Measurements from ENCODE around the gene UGT1A10.
"Not testable (repeated sequence)": the region's sequence is repeated elsewhere in the genome, so short reads cannot be mapped to it uniquely, and the experiment has no call there.

Gene UGT1A10

GRCh38 chr2:233605680-233606079 lies 30.6 kb upstream of the UGT1A10 start:
- H3K27ac ChIP-seq, result no peak overlapping the region
- H3K4me3 ChIP-seq (ENCODE audit: low read depth, low read length), result no peak overlapping the region
- H3K9me3 ChIP-seq (ENCODE audit: control insufficient read depth, low read length), result no peaks in the 10 kb centered on the region
- no peaks in the 10 kb centered on the region for H3K4me1 ChIP-seq
- no peaks in the 10 kb centered on the region for H3K27me3 ChIP-seq (ENCODE audit: control insufficient read depth, insufficient read depth, low read length)
- no peak overlapping the region for H3K9ac ChIP-seq
- H3K4me2 ChIP-seq (ENCODE audit: low read length), result no peak overlapping the region
- H3K36me3 ChIP-seq (ENCODE audit: control insufficient read depth, insufficient read depth, low read length), result no peaks in the 10 kb centered on the region
- TF ChIP-seq, protein P1, sequence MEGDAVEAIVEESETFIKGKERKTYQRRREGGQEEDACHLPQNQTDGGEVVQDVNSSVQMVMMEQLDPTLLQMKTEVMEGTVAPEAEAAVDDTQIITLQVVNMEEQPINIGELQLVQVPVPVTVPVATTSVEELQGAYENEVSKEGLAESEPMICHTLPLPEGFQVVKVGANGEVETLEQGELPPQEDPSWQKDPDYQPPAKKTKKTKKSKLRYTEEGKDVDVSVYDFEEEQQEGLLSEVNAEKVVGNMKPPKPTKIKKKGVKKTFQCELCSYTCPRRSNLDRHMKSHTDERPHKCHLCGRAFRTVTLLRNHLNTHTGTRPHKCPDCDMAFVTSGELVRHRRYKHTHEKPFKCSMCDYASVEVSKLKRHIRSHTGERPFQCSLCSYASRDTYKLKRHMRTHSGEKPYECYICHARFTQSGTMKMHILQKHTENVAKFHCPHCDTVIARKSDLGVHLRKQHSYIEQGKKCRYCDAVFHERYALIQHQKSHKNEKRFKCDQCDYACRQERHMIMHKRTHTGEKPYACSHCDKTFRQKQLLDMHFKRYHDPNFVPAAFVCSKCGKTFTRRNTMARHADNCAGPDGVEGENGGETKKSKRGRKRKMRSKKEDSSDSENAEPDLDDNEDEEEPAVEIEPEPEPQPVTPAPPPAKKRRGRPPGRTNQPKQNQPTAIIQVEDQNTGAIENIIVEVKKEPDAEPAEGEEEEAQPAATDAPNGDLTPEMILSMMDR (IDR thresholded peaks at IDR 0.05), result no peak
- H3K79me2 ChIP-seq, result no peaks in the 10 kb centered on the region
- H2AFZ ChIP-seq, result no peak overlapping the region

- TF ChIP-seq, protein P1 (IDR thresholded peaks at IDR 0.05), result no peak
- no peaks in the 10 kb centered on the region for H3K27me3 ChIP-seq (ENCODE audit: control insufficient read depth, insufficient read depth, low read length)
- H3K79me2 ChIP-seq, result no peaks in the 10 kb centered on the region
- H3K4me3 ChIP-seq (ENCODE audit: low read depth, low read length), result no peak overlapping the region
- H3K9ac ChIP-seq, result no peak overlapping the region
- H3K4me2 ChIP-seq (ENCODE audit: low read length), result no peak overlapping the region
- no peaks in the 10 kb centered on the region for H3K9me3 ChIP-seq (ENCODE audit: control insufficient read depth, low read length)
- H3K4me1 ChIP-seq, result no peaks in the 10 kb centered on the region
- no peak overlapping the region for H2AFZ ChIP-seq
- H3K27ac ChIP-seq, result no peak overlapping the region
- H3K36me3 ChIP-seq (ENCODE audit: control insufficient read depth, insufficient read depth, low read length), result no peaks in the 10 kb centered on the region
Observed at GRCh38 chr2:233611284-233611683, 25.0 kb upstream of the UGT1A10 start.

- not testable (repeated sequence) for H3K4me3 ChIP-seq (ENCODE audit: low read depth, low read length); H3K9ac ChIP-seq; H3K27ac ChIP-seq; H3K36me3 ChIP-seq (ENCODE audit: control insufficient read depth, insufficient read depth, low read length); H3K4me1 ChIP-seq; H3K9me3 ChIP-seq (ENCODE audit: control insufficient read depth, low read length); H3K27me3 ChIP-seq (ENCODE audit: control insufficient read depth, insufficient read depth, low read length); H3K4me2 ChIP-seq (ENCODE audit: low read length); H2AFZ ChIP-seq; H3K79me2 ChIP-seq
Observed at GRCh38 chr2:233617476-233617875, 18.8 kb upstream of the UGT1A10 start, which contains the start of gene UGT1A8. UGT1A8 (plus strand) TSS chr2:233617633; CDS start chr2:233617708, 75 bp downstream.

DNA sequence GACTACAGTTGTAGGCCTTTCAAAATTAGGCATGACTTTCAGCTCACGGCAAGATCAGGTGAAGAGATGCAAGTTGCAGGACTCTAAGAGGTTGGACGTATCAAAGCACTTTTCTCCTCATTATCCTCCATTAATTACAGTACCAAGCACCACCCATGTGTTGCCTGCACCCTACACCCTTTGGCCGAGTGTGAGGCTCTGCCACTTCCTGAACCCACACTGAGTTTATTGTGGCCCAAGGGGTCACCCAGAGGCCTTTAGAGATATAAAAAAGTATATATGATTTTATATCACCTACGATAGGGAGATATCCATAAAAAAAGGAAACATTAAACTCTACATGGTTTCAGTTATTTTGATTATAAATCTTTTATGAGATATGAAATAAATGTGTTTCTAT lies 16.0 kb upstream of the UGT1A10 start:
- Histone ChIP-seq H3K27ac (no peak overlapping the region), H3K4me2 (ENCODE audit: low read length) (no peak overlapping the region)

DNA sequence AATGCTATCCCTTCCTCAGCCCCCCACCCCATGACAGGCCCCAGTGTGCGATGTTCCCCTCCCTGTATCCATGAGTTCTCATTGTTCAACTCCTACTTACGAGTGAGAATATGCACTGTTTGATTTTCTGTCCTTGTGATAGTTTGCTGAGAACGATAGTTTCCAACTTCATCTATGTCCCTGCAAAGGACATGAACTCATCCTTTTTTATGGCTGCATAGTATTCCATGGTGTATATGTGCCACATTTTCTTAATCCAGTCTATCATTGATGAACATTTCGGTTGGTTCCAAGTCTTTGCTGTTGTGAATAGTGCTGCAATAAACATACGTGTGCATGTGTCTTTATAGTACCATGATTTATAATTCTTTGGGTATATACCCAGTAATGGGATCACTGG lies 14.4 kb upstream of the UGT1A10 start:
- H3K4me2 ChIP-seq (ENCODE audit: low read length); H3K27ac ChIP-seq; H3K4me3 ChIP-seq (ENCODE audit: low read depth, low read length); H3K79me2 ChIP-seq; H2AFZ ChIP-seq; H3K4me1 ChIP-seq; H3K9ac ChIP-seq; H3K27me3 ChIP-seq (ENCODE audit: control insufficient read depth, insufficient read depth, low read length); H3K9me3 ChIP-seq (ENCODE audit: control insufficient read depth, low read length); H3K36me3 ChIP-seq (ENCODE audit: control insufficient read depth, insufficient read depth, low read length): not testable (repeated sequence)

More for the DNA sequence above, 16.0 kb upstream of the UGT1A10 start:
- TF ChIP-seq, protein P1 (IDR thresholded peaks at IDR 0.05), result no peak
- no peak overlapping the region for H3K9ac ChIP-seq
- H3K27me3 ChIP-seq (ENCODE audit: control insufficient read depth, insufficient read depth, low read length), result no peaks in the 10 kb centered on the region
- no peaks in the 10 kb centered on the region for H3K36me3 ChIP-seq (ENCODE audit: control insufficient read depth, insufficient read depth, low read length)
- no peak overlapping the region for H2AFZ ChIP-seq
- no peaks in the 10 kb centered on the region for H3K9me3 ChIP-seq (ENCODE audit: control insufficient read depth, low read length)
- H3K4me1 ChIP-seq, result no peaks in the 10 kb centered on the region
- no peak overlapping the region for H3K4me3 ChIP-seq (ENCODE audit: low read depth, low read length)
- no peaks in the 10 kb centered on the region for H3K79me2 ChIP-seq

DNA sequence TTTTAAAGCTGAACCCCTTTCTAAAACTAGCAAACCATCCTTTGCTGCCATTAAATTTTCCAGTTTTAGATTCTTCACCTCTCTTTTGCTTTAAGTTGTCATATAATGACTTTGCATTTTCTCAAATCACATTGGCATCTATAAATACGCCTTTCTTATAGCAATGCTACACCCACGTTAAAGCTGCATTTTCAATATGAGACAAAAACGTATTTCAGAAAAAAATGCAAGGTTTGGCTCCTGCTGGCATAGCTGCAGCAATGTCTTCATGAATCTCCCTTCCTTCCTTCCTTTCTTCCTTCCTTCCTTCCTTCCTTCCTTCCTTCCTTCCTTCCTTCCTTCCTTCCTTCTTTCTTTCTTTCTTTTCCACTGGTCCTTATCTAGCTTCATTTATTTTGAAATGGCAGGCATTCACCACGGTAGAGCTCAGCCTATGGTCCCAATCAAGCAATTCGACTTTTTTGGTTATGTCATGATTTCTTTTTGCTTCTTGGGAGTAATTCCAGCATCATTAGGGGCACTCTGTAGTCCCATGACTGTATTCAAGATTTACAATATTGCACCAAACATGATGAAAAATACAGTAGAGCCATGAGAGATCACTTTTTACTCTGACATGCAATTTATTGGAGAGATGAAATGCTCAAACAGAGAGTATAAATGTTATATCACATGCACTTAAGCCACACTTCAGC lies 8.8 kb upstream of the UGT1A10 start:
- TF ChIP-seq, protein P1 (IDR thresholded peaks at IDR 0.05), result no peak
- H3K9me3 ChIP-seq (ENCODE audit: control insufficient read depth, low read length), result no peaks in the 10 kb centered on the region
- H3K36me3 ChIP-seq (ENCODE audit: control insufficient read depth, insufficient read depth, low read length), result no peaks in the 10 kb centered on the region
- no peaks in the 10 kb centered on the region for H3K4me1 ChIP-seq
- no peaks in the 10 kb centered on the region for H3K27me3 ChIP-seq (ENCODE audit: control insufficient read depth, insufficient read depth, low read length)
- H2AFZ ChIP-seq, result no peak overlapping the region
- no peak overlapping the region for H3K4me2 ChIP-seq (ENCODE audit: low read length)
- no peak overlapping the region for H3K4me3 ChIP-seq (ENCODE audit: low read depth, low read length)
- H3K9ac ChIP-seq, result no peak overlapping the region
- H3K27ac ChIP-seq, result no peak overlapping the region
- no peaks in the 10 kb centered on the region for H3K79me2 ChIP-seq
